Measurements from ENCODE around the gene C1QTNF1. TPM values are rescaled to one million over a fixed set of nuclear protein-coding genes. Genes with fewer than 3 reads are reported as not detected.

C1QTNF1 gene
- total RNA-seq, 1 donor = 13.8 TPM

DNA sequence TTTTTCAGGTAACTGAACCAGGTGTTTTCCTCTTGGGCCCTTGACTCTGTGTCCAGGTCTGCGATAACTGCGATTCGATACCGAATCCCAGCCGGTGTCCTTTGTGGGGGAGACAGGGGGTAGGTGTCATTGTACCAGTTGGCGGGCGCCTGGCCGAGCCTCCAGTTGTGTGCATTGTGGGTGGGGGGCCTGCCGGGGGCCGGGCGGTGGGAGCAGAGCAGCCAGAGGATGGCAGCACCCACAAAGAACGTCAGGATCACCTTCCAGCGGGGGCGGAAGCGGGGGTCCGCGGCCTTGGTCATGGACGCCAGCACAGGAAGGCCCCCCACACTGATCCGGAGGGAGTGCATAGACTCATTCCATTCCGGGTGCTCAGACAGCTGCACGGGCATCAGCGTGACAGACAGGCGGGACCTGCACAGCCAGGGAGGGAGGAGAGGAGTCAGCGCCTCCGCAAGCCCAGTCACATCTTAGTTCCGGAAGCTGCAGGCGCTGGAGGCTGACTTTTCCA lies 26.7 kb upstream of the C1QTNF1 start:
- no peaks in the 10 kb centered on the region for H3K27me3 ChIP-seq (ENCODE audit: insufficient read depth, low read length)
- DNase-seq (ENCODE audit: insufficient read length, low spot score, missing footprints) = peak; percentile 70
- H3K4me3 ChIP-seq (ENCODE audit: insufficient read depth, low read length) = no peak overlapping the region
- peaks cover 56% of the 10 kb centered on the region for H4K20me1 ChIP-seq (ENCODE audit: insufficient read depth, low read length)
- TF ChIP-seq, protein P1, sequence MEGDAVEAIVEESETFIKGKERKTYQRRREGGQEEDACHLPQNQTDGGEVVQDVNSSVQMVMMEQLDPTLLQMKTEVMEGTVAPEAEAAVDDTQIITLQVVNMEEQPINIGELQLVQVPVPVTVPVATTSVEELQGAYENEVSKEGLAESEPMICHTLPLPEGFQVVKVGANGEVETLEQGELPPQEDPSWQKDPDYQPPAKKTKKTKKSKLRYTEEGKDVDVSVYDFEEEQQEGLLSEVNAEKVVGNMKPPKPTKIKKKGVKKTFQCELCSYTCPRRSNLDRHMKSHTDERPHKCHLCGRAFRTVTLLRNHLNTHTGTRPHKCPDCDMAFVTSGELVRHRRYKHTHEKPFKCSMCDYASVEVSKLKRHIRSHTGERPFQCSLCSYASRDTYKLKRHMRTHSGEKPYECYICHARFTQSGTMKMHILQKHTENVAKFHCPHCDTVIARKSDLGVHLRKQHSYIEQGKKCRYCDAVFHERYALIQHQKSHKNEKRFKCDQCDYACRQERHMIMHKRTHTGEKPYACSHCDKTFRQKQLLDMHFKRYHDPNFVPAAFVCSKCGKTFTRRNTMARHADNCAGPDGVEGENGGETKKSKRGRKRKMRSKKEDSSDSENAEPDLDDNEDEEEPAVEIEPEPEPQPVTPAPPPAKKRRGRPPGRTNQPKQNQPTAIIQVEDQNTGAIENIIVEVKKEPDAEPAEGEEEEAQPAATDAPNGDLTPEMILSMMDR (IDR thresholded peaks at IDR 0.05; ENCODE audit: extremely low read depth, low read depth, low read length) = no peak
- no peaks in the 10 kb centered on the region for H3K9me3 ChIP-seq (ENCODE audit: low read depth, low read length)
- no peak overlapping the region for H3K4me2 ChIP-seq (ENCODE audit: insufficient read depth, low read length)
- H3K27ac ChIP-seq (ENCODE audit: low read depth, low read length) = no peak overlapping the region
- peaks cover 92% of the 10 kb centered on the region for H3K79me2 ChIP-seq (ENCODE audit: insufficient read depth, low read length)
- peaks cover 9% of the 10 kb centered on the region for H3K4me1 ChIP-seq (ENCODE audit: insufficient read depth, low read length)
- peaks cover 43% of the 10 kb centered on the region for H3K36me3 ChIP-seq (ENCODE audit: insufficient read depth, low read length)
- no peak overlapping the region for H2AFZ ChIP-seq (ENCODE audit: low read length)

DNA sequence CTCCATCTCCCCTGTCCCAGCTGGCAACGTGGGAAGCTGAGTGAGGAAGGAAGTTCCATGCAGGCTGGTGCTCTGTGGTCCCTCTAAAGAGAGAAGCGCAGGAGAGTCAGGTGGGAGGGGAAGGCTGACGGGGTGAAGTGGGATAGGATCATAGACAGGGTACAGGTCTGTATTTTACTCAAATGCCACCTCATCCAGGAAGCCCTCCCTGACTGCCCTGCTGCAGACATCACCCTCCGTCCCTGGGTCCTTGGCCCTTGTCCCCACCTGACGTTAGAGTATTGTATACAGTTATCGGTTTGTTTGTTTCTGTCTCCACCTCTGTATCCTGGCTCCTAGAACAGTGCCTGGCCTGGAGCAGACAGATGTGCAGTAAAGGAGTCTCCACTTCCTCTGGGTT lies 26.1 kb upstream of the C1QTNF1 start:
- Histone ChIP-seq H4K20me1 (ENCODE audit: insufficient read depth, low read length) (peaks cover 56% of the 10 kb centered on the region), H3K79me2 (ENCODE audit: insufficient read depth, low read length) (peaks cover 92% of the 10 kb centered on the region), H3K4me1 (ENCODE audit: insufficient read depth, low read length) (peaks cover 9% of the 10 kb centered on the region), H3K4me3 (ENCODE audit: insufficient read depth, low read length) (no peak overlapping the region), H3K27me3 (ENCODE audit: insufficient read depth, low read length) (no peaks in the 10 kb centered on the region), H3K4me2 (ENCODE audit: insufficient read depth, low read length) (no peak overlapping the region), H3K9me3 (ENCODE audit: low read depth, low read length) (no peaks in the 10 kb centered on the region), H2AFZ (ENCODE audit: low read length) (no peak overlapping the region), H3K27ac (ENCODE audit: low read depth, low read length) (no peak overlapping the region), H3K36me3 (ENCODE audit: insufficient read depth, low read length) (peaks cover 39% of the 10 kb centered on the region)
- TF ChIP-seq, protein P1 (IDR thresholded peaks at IDR 0.05; ENCODE audit: extremely low read depth, low read depth, low read length) = no peak
- DNase-seq (ENCODE audit: insufficient read length, low spot score, missing footprints) = peak; percentile 46

DNA sequence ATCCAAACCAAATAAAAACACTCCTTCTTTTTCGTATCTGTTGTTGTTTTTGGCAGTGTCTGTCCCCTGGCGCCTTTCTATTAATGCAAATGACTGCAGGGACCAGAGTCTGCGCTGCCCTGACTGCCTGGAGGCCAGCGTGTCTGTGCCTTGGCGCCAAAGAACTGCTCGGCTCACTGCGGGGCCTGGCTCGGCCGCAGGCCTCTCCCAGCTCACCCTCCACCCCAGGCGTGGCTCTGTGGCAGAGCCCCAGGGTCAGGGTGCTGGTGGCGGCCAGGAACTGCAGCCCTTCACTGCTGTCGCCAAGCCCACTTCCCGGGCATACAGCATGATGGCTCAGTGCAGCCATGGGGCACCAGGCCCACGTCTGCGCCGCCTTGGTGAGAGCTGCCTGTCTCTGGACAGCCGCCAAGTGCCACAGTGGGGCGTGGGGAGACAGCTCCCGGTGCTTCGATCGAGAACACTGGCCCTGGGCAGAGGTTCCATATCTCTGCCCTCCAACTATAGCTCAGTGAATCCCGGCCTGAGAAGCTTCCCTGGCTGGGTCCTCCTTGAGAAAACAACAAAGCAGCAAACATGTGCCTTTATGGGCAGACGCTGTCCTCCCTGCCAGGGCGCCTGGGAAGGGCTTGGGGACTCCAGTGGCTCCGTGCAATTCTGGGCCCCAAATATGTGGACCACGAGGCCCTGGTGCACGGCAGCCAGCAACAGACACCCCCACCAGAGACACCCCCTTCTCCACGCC lies 25.5 kb upstream of the C1QTNF1 start:
- peaks cover 92% of the 10 kb centered on the region for H3K79me2 ChIP-seq (ENCODE audit: insufficient read depth, low read length)

More for the DNA sequence above, 25.5 kb upstream of the C1QTNF1 start:
- Histone ChIP-seq H4K20me1 (ENCODE audit: insufficient read depth, low read length) (peaks cover 53% of the 10 kb centered on the region), H3K4me2 (ENCODE audit: insufficient read depth, low read length) (no peak overlapping the region), H3K27ac (ENCODE audit: low read depth, low read length) (no peak overlapping the region), H3K9me3 (ENCODE audit: low read depth, low read length) (no peaks in the 10 kb centered on the region), H3K27me3 (ENCODE audit: insufficient read depth, low read length) (no peaks in the 10 kb centered on the region), H3K36me3 (ENCODE audit: insufficient read depth, low read length) (peaks cover 33% of the 10 kb centered on the region), H3K4me1 (ENCODE audit: insufficient read depth, low read length) (peaks cover 9% of the 10 kb centered on the region), H3K4me3 (ENCODE audit: insufficient read depth, low read length) (no peak overlapping the region), H2AFZ (ENCODE audit: low read length) (no peak overlapping the region)
- DNase-seq (ENCODE audit: insufficient read length, low spot score, missing footprints) = peak; percentile 94
- TF ChIP-seq, protein P1 (IDR thresholded peaks at IDR 0.05; ENCODE audit: extremely low read depth, low read depth, low read length) = peak; percentile 6
